Mononuclear cell (primary cell): ENCODE measurements around the gene WDHD1. TPM values are rescaled to one million over a fixed set of nuclear protein-coding genes. Genes with fewer than 3 reads are reported as not detected.
"Not testable (repeated sequence)": the region's sequence is repeated elsewhere in the genome, so short reads cannot be mapped to it uniquely, and the experiment has no call there.

Source experiments
- H3K27me3 ChIP-seq: 2 replicates; pipeline ENCODE4 v1.6.0; 2011; ENCODE audit warnings: low read length, control low read depth; ENCODE audit not compliant: insufficient read depth
- H3K4me1 ChIP-seq: 2 replicates; pipeline ENCODE4 v1.5.1; 2011; ENCODE audit warnings: mild to moderate bottlenecking, low read length, control low read depth; ENCODE audit not compliant: insufficient read depth
- H3K4me3 ChIP-seq: 2 replicates; pipeline ENCODE4 v1.5.1; 2011; ENCODE audit warnings: mild to moderate bottlenecking, low read length, moderate library complexity
- H3K9me3 ChIP-seq: 2 replicates; pipeline ENCODE4 v1.5.1; 2011; ENCODE audit warnings: low read depth, mild to moderate bottlenecking, control low read depth, low read length
- total RNA-seq: library from RNA; depleted of rRNA; stranded (reverse); fragments of >200 nt; gene quantifications from one replicate; pipeline ENCODE4 v1.2.3, GENCODE V29; 2012

WDHD1 gene
- total RNA-seq, 1 donor: 2.1 TPM

GRCh38 chr14:55025948-55026347 lies 951 bp downstream of the WDHD1 start:
- Histone ChIP-seq H3K4me3 (no peak overlapping the region), H3K4me1 (peaks cover 22% of the 10 kb centered on the region), H3K9me3 (no peaks in the 10 kb centered on the region), H3K27me3 (no peaks in the 10 kb centered on the region)

DNA sequence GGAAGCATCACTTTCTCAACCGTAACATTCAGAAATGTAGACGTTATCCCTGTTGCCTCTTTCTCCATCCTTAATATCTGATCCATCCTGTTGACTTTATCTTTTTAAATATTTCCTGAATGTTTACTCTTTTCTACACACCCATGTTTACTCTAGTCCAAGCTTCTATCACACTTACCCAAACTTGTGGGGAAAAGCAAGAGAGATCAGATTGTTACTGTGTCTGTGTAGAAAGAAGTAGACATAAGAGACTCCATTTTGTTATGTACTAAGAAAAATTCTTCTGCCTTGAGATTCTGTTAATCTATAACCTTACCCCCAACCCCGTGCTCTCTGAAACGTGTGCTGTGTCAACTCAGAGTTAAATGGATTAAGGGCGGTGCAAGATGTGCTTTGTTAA lies 2.5 kb downstream of the WDHD1 start:
- H3K9me3 ChIP-seq, H3K27me3 ChIP-seq, H3K4me3 ChIP-seq: not testable (repeated sequence)
- H3K4me1 ChIP-seq: peaks cover 22% of the 10 kb centered on the region

DNA sequence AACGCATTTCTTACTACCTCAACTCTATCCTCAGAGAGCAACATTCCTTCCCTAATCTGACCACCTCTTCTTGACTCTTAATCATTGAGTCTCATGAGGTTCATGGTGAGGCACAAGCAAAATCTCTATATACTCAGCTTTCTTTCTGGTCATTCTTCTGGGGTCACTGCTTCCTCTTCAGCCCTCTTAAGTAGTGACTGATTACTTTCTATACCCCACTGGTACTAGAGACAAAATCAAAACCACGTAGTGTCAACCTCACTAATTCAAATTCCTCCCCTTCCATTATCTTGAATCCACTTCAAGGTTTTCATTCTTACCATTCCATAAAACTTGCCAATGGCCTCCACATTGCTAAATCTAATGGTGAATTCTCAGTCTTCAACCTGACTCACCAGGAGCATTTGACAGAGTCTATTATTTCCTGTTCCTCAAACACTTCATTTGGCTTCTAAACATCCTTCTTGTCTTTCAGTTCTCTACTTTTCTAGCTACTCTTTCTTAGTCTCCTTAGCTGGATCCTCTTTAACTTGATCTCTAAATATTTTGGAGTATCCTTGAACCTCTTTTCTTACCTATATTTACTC lies 6.8 kb downstream of the WDHD1 start:
- H3K4me3 ChIP-seq: no peak overlapping the region
- H3K4me1 ChIP-seq: no peaks in the 10 kb centered on the region
- no peaks in the 10 kb centered on the region for H3K27me3 ChIP-seq
- H3K9me3 ChIP-seq: no peaks in the 10 kb centered on the region

DNA sequence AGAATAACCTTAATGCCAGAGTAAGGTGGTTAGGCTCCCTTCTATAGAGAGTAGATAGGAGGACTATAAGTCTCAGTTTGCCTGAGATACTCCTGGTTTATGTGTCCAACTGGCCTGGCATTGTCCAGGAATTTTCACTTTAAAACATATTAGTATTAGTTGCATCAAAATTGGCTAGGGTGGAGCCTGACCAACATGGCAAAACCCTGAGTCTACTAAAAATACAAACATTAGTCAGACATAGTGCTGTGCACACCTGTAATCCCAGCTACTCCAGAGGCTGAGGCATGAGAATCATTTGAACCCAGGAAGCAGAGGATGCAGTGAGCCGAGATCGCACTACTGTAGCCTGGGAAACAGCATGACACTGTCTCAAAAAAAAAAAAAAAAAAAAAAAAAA lies 11.9 kb downstream of the WDHD1 start:
- H3K4me1 ChIP-seq: no peaks in the 10 kb centered on the region
- no peaks in the 10 kb centered on the region for H3K27me3 ChIP-seq
- H3K9me3 ChIP-seq: no peaks in the 10 kb centered on the region
- no peak overlapping the region for H3K4me3 ChIP-seq

- Histone ChIP-seq H3K9me3 (no peaks in the 10 kb centered on the region), H3K4me1 (peaks cover 3% of the 10 kb centered on the region), H3K27me3 (no peaks in the 10 kb centered on the region), H3K4me3 (no peak overlapping the region)
These were observed 21.8 kb downstream of the WDHD1 start for GRCh38 chr14:55005071-55005470.

DNA sequence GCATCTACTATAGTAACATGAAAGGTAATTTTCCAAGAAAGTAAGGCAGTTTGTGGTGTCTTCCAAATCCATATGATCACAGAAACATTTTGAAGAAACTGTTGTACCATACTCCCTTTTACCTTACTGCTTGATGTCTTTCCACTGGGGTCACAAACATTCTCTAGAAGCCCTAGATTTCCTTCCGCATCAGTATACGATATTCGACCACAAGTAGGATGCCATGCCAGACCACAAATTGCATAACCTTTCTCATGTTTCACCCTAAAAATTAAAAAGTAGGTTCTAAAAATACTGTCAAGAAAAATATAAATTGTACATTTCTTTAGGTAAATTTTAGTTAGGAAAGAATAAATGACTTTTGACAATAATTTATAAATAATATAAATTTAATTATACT lies 26.5 kb downstream of the WDHD1 start:
- H3K4me1 ChIP-seq: peaks cover 9% of the 10 kb centered on the region

DNA sequence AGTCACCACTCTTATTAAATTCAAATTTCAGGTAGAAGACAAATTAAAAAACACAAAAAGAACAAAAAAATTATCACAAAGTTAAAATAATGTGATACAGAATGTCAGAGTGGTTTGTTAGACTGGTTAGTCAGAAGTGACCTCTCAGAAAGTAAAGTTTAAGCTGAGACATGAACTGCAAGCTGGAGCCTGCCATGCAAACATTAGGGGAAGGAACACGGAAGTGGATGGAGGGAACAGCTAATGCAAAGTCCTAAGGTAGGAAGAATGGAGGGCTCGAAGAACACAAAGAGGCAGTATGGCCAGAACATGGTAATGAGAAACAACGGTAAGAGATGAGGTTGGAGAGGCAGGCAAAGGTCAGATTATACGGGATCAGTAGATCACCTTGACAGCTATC lies 41.7 kb downstream of the WDHD1 start:
- H3K4me1 ChIP-seq: no peaks in the 10 kb centered on the region
- H3K9me3 ChIP-seq: no peaks in the 10 kb centered on the region
- no peaks in the 10 kb centered on the region for H3K27me3 ChIP-seq

More for the DNA sequence above, 26.5 kb downstream of the WDHD1 start:
- Histone ChIP-seq H3K9me3 (no peaks in the 10 kb centered on the region), H3K27me3 (no peaks in the 10 kb centered on the region), H3K4me3 (no peak overlapping the region)

GRCh38 chr14:54981698-54982097 lies 45.2 kb downstream of the WDHD1 start:
- Histone ChIP-seq H3K27me3 (no peaks in the 10 kb centered on the region), H3K4me3 (no peak overlapping the region), H3K9me3 (no peaks in the 10 kb centered on the region)

More for the DNA sequence above, 41.7 kb downstream of the WDHD1 start:
- H3K4me3 ChIP-seq: no peak overlapping the region

GRCh38 chr14:54979039-54979438 lies 47.9 kb downstream of the WDHD1 start:
- no peaks in the 10 kb centered on the region for H3K9me3 ChIP-seq
- H3K4me1 ChIP-seq: peaks cover 8% of the 10 kb centered on the region
- H3K4me3 ChIP-seq: no peak overlapping the region
- H3K27me3 ChIP-seq: no peaks in the 10 kb centered on the region

More at GRCh38 chr14:54981698-54982097, 45.2 kb downstream of the WDHD1 start:
- no peaks in the 10 kb centered on the region for H3K4me1 ChIP-seq

DNA sequence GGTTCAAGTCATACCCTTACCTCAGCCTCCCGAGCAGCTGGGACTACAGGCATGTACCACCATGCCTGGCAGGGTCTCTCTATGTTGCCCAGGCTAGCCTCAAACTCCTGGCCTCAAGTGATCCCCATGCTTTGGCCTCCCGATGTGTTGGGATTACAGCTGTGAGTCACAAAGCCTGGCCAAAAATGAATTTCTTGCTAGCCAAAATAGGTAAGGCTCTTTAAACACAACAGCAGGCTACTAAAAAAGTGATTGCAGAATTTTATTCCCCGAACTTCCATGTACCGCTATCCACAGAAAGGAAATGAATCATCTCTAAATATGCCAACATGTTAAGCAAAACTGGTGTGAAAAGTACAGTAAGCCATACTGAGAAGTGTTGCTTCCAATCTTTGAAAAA lies 50.6 kb downstream of the WDHD1 start:
- Histone ChIP-seq H3K27me3 (no peaks in the 10 kb centered on the region), H3K4me1 (peaks cover 8% of the 10 kb centered on the region), H3K4me3 (no peak overlapping the region), H3K9me3 (no peaks in the 10 kb centered on the region)

DNA sequence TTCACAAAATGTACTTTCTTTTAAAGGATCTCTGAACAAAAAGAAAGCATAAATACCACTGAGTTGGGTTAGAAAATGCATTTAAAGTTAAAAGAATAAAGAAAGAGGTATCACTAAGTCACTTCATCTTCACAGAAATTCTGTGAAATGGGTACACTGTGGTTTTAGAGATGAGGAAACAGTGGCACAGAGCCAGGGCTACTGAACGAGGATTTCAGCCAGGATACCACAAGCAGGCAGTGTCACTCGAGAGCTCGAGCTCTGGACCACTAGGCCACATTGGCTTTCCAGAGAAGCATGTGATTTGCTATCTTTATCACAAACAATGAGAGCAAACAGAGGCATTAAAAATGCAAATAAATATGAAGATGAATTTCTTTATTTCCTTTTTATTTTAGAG lies 51.0 kb downstream of the WDHD1 start:
- no peaks in the 10 kb centered on the region for H3K27me3 ChIP-seq
- no peaks in the 10 kb centered on the region for H3K9me3 ChIP-seq
- peaks cover 8% of the 10 kb centered on the region for H3K4me1 ChIP-seq
- H3K4me3 ChIP-seq: no peak overlapping the region

DNA sequence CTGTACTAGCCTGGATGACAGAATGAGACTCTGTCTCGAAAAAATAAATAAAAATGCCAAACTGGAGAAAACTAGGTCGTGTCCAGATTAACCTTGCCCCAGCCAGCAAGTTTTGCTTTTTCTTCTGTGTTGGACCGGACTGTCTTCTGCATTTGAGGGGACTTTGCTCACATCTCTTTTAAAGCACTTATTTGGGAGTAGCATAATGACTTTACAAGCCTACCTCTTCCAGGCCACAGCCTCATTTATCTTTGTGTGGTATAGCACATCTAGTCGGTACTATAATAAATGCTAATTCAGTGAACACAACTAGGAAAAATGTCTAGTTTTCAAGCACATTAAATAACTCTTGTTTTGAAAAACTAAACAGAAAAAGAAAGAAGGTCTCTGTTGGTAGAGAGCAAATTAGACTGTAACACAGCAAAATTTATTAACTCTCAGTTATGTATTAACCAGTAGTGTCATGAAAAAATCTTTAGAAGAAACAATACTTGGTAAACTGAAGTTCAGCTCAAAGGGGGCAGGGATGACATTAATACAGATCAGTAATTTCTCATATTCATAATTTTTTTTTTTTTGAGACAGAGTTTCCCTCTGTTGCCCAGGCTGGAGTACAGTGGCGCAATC lies 52.0 kb downstream of the WDHD1 start:
- no peaks in the 10 kb centered on the region for H3K27me3 ChIP-seq

GRCh38 chr14:54967496-54967895 lies 59.4 kb downstream of the WDHD1 start:
- Histone ChIP-seq H3K4me3 (no peak overlapping the region), H3K9me3 (no peaks in the 10 kb centered on the region)

More for the DNA sequence above, 52.0 kb downstream of the WDHD1 start:
- Histone ChIP-seq H3K9me3 (no peaks in the 10 kb centered on the region), H3K4me3 (no peak overlapping the region), H3K4me1 (peaks cover 8% of the 10 kb centered on the region)

GRCh38 chr14:54955143-54955542 lies 71.8 kb downstream of the WDHD1 start:
- Histone ChIP-seq H3K4me1 (no peaks in the 10 kb centered on the region), H3K9me3 (no peaks in the 10 kb centered on the region), H3K4me3 (no peak overlapping the region), H3K27me3 (no peaks in the 10 kb centered on the region)

More at GRCh38 chr14:54967496-54967895, 59.4 kb downstream of the WDHD1 start:
- H3K27me3 ChIP-seq: no peaks in the 10 kb centered on the region
- no peaks in the 10 kb centered on the region for H3K4me1 ChIP-seq

DNA sequence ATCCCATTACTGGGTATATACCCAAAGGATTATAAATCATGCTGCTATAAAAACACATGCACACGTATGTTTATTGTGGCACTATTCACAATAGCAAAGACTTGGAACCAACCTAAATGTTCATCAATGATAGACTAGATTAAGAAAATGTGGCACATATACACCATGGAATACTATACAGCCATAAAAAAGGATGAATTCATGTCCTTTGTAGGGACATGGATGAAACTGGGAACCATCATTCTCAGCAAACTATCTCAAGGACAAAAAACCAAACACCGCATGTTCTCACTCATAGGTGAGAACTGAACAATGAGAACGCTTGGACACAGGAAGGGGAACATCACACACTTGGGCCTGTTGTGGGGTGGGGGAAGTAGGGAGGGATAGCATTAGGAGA lies 73.3 kb downstream of the WDHD1 start:
- not testable (repeated sequence) for H3K4me3 ChIP-seq, H3K9me3 ChIP-seq, H3K27me3 ChIP-seq, H3K4me1 ChIP-seq

DNA sequence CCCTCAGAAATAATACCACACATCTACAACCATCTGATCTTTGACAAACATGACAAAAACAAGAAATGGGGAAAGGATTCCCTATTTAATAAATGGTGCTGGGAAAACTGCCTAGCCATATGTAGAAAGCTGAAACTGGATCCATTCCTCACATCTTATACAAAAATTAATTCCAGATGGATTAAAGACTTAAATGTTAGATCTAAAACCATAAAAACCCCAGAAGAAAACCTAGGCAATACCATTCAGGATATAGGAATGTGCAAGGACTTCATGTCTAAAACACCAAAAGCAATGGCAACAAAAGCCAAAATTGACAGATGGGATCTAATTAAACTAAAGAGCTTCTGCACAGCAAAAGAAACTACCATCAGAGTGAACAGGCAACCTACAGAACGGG lies 74.1 kb downstream of the WDHD1 start:
- H3K4me3 ChIP-seq, H3K9me3 ChIP-seq, H3K4me1 ChIP-seq, H3K27me3 ChIP-seq: not testable (repeated sequence)
